ENCODE data around the gene CDC42. TPM values are rescaled to one million over a fixed set of nuclear protein-coding genes. Genes with fewer than 3 reads are reported as not detected.

The CDC42 gene
- polyA plus RNA-seq, 1 donor from 2014 or later: 913 TPM

GRCh38 chr1:22108339-22109105 is 56.0 kb downstream of the CDC42 start:
- no peak overlapping the region for H3K27ac ChIP-seq (ENCODE audit: low read length)
- no peaks in the 10 kb centered on the region for H4K20me1 ChIP-seq (ENCODE audit: insufficient read depth)
- H3K9me3 ChIP-seq (ENCODE audit: low read length): no peaks in the 10 kb centered on the region
- TF ChIP-seq EP300 (conservative IDR thresholded peaks at IDR 0.05; ENCODE audit: poor library complexity, severe bottlenecking): no peak
- TF ChIP-seq TAF1 (IDR thresholded peaks at IDR 0.05; ENCODE audit: low read depth): no peak
- no peak for TF ChIP-seq REST (IDR thresholded peaks at IDR 0.05; ENCODE audit: borderline replicate concordance)
- no peak for TF ChIP-seq RAD21 (conservative IDR thresholded peaks at IDR 0.05)
- no peak for TF ChIP-seq POLR2AphosphoS5 (IDR thresholded peaks at IDR 0.05)
- TF ChIP-seq MXI1 (conservative IDR thresholded peaks at IDR 0.05; ENCODE audit: poor library complexity, severe bottlenecking): no peak
- no peak for TF ChIP-seq SMC3 (conservative IDR thresholded peaks at IDR 0.05; ENCODE audit: poor library complexity)
- TF ChIP-seq EZH2 (IDR thresholded peaks at IDR 0.05; ENCODE audit: borderline replicate concordance, insufficient read depth, low read length, poor library complexity, severe bottlenecking): no peak
- no peak for TF ChIP-seq CTCF (IDR thresholded peaks at IDR 0.05; ENCODE audit: poor library complexity, severe bottlenecking)
- no peaks in the 10 kb centered on the region for H3F3A ChIP-seq (ENCODE audit: insufficient read depth, low read length, poor library complexity, severe bottlenecking)
- H2AFZ ChIP-seq (ENCODE audit: low read depth, low read length): no peak overlapping the region
- H3K4me2 ChIP-seq (ENCODE audit: low read length): no peak overlapping the region
- H3K9ac ChIP-seq (ENCODE audit: low read length): no peak overlapping the region
- H3K9me2 ChIP-seq (ENCODE audit: insufficient read depth, low read length): no peaks in the 10 kb centered on the region
- no peaks in the 10 kb centered on the region for H3K27me3 ChIP-seq (ENCODE audit: insufficient read depth, low read depth, low read length)
- H3K4me3 ChIP-seq (ENCODE audit: low read length): no peak overlapping the region
- H3K79me2 ChIP-seq (replicated peaks; ENCODE audit: insufficient read depth, low read length): no peaks in the 10 kb centered on the region
- H3K36me3 ChIP-seq (ENCODE audit: insufficient read depth, low read length): no peaks in the 10 kb centered on the region

- TF ChIP-seq RAD21 (conservative IDR thresholded peaks at IDR 0.05): no peak
- TF ChIP-seq POLR2AphosphoS5 (IDR thresholded peaks at IDR 0.05): no peak
Observed at GRCh38 chr1:22110016-22110415, 57.5 kb downstream of the CDC42 start.

More at GRCh38 chr1:22110016-22110415, 57.5 kb downstream of the CDC42 start:
- Histone ChIP-seq H2AFZ (ENCODE audit: low read depth, low read length) (no peak overlapping the region), H3K4me2 (ENCODE audit: low read length) (no peak overlapping the region), H3K9ac (ENCODE audit: low read length) (no peak overlapping the region), H3K9me2 (ENCODE audit: insufficient read depth, low read length) (no peaks in the 10 kb centered on the region), H3K27ac (ENCODE audit: low read length) (no peak overlapping the region), H3K4me3 (ENCODE audit: low read length) (no peak overlapping the region), H3F3A (ENCODE audit: insufficient read depth, low read length, poor library complexity, severe bottlenecking) (no peaks in the 10 kb centered on the region), H3K79me2 (replicated peaks; ENCODE audit: insufficient read depth, low read length) (no peaks in the 10 kb centered on the region), H4K20me1 (ENCODE audit: insufficient read depth) (no peaks in the 10 kb centered on the region), H3K36me3 (ENCODE audit: insufficient read depth, low read length) (no peaks in the 10 kb centered on the region), H3K9me3 (ENCODE audit: low read length) (no peaks in the 10 kb centered on the region), H3K27me3 (ENCODE audit: insufficient read depth, low read depth, low read length) (no peaks in the 10 kb centered on the region)

Data from neural cell (in vitro differentiated cells).